Activated CD4-positive, alpha-beta T cell treated with anti-CD3 and anti-CD28 coated beads for 48 hours (primary cell): ENCODE results near the gene PNPLA7.
"Not testable (repeated sequence)": the region's sequence is repeated elsewhere in the genome, so short reads cannot be mapped to it uniquely, and the experiment has no call there.

Experiments used
- DNase-seq: peaks from one replicate; pipeline ENCODE4 v3.0.0-alpha.2; 2020

Gene PNPLA7

DNA sequence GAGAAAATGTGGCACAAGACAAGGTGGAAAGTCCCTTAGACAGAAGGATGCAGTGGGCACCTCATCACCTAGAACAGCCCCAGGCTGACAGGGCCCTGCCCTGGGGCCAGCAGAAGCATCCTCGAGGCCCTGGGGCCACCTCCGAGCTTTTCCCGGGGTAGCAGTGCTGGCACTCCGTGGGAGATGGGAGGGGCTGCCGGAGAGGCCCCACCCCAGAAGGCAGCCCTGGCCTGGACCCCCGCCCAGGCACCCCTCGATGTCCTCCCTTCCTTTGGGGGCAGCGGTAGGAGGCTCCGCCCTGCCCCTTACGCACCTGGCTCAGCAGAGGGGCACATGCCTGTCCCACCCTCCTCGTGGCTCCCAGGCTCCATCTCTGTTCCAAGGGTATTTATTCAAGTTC is 73.3 kb downstream of the PNPLA7 start:
- no peak for DNase-seq

- DNase-seq: no peak
These were observed 74.5 kb downstream of the PNPLA7 start for GRCh38 chr9:137475666-137476065.

GRCh38 chr9:137474271-137474670 is 75.9 kb downstream of the PNPLA7 start:
- DNase-seq: no peak

GRCh38 chr9:137470785-137471184 is 79.4 kb downstream of the PNPLA7 start:
- no peak for DNase-seq

GRCh38 chr9:137467896-137468295 is 82.3 kb downstream of the PNPLA7 start:
- no peak for DNase-seq

GRCh38 chr9:137467161-137467581 is 83.0 kb downstream of the PNPLA7 start:
- DNase-seq: no peak

GRCh38 chr9:137466389-137467085 is 83.7 kb downstream of the PNPLA7 start:
- not testable (repeated sequence) for DNase-seq

- no peak for DNase-seq
These were observed 84.3 kb downstream of the PNPLA7 start for GRCh38 chr9:137465720-137466388.

GRCh38 chr9:137465000-137465719 is 85.0 kb downstream of the PNPLA7 start:
- no peak for DNase-seq

DNA sequence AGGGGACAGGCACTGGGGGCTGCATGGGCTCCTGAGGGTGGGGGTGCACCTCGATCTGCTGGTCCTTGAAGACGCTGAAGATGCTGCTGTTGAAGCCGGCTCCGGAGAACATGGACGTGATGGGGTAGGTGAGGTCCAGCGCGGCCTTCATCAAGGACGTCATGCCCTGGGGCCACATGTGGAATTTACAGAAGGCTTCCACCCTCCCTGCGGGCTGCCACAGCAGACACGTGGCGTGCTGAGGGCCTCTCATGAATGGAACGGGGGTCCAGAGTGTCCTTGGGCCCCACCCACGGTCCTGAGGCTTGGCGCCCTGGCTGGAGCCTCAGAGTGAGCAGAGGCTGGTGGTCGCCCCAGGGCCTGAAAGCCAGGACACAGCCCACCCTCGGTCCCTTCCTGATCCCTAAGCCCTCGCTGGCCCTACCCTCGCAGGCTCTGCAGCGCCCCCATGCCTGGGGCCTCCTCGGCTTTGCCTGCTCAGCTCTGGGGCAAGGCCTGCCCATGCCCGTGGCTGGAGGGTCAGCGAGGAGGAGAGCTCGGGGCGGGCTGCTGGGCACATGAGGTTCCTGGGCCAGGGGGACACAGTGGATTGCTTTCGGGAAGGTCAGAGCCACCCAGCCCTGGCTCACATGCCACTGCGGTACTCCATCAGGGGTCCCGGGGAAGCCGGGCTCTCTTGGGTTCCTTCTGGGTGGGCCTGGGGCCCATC is 85.8 kb downstream of the PNPLA7 start:
- DNase-seq: no peak

DNA sequence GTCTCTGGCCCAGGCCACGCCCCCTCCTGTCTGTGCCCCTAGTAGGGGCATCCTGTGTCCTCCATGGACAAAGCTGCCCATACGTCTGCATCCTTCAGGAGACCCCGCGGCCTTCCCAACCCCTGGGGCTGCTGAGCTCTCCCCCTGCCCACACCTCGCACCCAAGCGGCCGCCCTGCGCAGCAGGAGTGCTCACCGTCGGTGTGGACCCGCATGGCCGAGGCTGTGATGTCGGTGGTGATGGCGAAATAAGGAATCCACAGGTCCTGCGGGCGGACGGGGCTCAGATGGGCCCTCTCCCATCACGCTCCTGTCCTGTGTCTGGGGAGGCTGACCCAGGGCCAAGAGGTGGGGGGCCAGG is 86.3 kb downstream of the PNPLA7 start:
- DNase-seq: no peak

DNA sequence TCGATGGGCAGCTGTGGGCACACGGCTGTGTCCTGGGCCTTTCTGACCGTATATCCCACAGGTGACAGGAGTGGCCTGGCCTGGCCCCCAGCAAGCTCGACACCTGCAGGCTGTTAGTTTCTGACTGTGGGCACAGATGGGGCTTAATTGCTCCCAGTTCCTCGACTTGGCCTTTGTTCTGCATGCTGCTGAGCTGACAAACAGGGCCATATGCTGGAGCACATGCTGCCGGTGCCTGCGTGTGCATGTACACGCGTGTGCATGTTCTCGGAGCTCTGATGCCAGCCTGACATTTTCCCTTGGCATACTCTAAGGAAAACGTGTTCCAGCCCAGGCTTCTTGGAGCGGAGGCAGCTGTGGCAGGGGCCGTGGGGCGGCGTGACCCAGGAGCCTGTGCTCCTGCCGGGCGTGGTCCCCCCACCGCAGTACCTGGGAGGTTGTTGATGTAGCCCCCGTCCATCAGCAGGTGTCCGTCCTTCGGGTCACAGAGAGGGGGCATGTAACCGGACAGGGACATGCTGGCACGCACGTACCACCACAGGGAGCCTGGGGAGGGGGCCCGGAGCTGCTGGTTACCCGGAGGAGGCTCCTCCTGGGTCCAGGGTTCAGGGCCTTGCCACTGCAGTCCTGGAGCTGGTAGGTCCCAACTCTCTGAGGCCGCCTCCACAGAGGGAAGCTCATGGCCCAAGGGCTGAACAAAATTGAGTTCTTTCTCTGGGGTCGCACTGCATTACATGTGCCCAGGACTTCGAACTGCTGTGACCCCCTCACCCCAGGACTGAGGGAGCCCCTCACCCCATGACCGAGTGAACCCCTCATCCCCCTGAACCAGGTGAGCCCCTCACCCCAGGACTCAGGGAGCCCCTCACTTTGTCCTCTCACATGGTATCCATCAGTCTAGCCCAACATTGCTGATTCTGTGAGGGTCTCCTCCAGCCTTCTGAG is 86.9 kb downstream of the PNPLA7 start:
- no peak for DNase-seq

GRCh38 chr9:137462396-137462985 is 87.7 kb downstream of the PNPLA7 start:
- DNase-seq: no peak

DNA sequence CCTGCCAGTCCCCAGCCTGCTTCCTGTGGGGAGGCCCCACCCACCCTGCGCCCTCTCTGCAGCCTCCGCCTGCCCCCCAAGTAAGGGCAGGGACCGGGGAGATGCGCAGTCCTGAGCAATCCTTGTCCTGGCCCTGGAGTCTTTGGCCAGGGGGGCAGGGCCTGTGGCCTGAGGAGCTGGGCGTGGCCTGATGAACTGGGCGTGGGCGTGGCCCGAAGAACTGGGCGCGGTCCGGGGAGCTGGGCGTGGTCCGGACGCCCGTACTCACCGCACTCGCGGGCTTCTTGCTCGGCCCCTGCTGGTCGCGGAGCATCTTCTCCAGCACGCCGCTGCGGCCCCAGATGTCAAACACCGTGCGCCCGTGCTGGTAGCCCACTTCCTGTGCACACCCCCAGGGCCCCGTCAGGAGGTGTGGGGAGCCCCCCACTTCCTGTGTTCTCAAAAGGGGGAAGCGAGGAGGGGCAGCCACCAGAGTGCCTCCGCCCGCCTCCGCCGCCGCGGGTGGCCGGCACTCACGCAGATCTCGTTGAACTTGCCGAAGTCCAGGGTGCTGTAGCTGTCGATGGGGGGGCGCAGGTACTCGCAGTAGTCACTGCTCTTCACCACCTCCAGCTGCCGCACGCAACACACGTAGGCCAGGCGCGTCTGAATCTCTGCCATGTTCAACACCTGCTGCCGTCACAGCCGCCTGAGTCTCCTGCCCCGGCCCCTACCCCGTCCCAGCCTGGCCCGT is 88.4 kb downstream of the PNPLA7 start:
- DNase-seq: peak; percentile 89

DNA sequence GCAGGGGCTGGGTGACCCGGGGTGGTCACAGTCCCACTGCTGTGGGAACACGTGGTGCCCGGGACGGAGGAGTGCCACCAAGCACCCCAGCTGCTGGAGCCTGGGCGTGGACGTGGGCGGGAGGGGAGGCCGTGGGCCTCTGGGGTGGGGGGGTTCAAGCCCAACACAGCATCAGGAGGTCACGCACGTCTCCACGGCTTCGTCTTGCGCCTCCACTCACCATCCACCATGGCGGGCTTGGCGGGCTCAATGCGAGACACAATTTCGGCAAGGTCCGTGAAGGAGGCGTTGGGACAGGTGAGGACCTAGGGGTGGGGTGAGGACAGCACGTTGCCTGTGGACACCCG is 88.9 kb downstream of the PNPLA7 start:
- no peak for DNase-seq

GRCh38 chr9:137460363-137461315 is 89.6 kb downstream of the PNPLA7 start:
- no peak for DNase-seq

- DNase-seq: no peak
These were observed 90.4 kb downstream of the PNPLA7 start for GRCh38 chr9:137459601-137460362.

DNA sequence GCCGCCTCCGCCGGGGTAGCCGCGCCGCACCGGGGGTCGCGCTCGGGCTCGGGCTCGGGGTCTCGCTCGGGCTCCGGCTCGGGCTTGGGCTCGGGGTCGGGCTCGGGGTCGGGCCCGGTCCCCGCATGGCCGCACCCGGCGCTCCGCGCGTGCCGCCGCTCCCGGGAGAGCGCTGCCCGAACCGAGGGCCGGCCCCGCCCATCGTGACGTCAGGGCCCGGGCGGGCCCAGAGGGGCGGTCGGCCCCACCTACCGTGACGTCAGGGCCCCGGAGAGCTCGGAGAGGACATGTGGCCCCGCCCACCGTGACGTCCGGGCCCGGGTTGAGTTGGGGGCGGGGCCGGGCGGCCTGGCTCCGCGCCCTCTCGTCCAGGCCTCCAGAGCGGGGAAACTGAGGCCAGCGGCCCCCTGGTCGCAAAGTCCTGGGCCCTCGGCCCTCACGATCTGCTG is 91.0 kb downstream of the PNPLA7 start, which contains the start of gene NSMF:
TSS of gene NSMF (minus strand) at position 183 of the 449 bp plus-strand sequence. CDS start 232 bp downstream, outside the sequence.
- DNase-seq: peak; percentile 96
